ENCODE results near the gene TMEM141.
A peak's percentile ranks its signal among the peaks of the same experiment; 100 is the strongest.
"Not testable (repeated sequence)": the region's sequence is repeated elsewhere in the genome, so short reads cannot be mapped to it uniquely, and the experiment has no call there.

DNA sequence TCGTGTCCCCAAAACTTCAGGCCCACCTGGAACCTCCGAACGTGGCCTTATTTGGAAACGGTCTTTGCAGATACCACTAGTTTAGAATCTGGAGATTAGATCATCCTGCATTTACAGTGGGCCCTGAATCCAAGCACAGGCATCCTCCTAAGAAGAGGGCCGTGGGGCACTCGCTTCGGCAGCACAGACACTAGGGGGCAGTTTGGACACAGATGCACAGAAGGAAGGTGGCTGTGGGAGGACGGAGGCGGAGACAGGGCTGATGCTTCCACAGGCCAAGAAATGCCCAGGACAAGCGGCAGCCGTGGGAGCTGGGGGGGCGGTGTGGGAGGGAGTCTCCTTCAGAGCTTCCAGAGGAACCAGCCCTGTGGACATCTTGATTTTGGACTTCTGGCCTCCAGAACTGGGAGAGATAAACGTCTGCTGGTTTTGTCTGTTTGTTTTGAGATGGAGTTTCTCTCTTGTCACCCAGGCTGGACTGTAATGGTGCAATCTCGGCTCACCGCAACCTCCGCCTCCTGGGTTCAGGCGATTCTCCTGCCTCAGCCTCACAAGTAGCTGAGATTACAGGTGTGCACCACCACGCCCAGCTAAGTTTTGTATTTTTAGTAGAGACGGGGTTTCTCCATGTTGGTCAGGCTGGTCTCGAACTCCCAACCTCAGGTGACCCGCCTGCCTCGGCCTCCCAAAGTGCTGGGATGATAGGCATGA, 30.2 kb upstream of the TMEM141 start:
- TF ChIP-seq, protein P1, sequence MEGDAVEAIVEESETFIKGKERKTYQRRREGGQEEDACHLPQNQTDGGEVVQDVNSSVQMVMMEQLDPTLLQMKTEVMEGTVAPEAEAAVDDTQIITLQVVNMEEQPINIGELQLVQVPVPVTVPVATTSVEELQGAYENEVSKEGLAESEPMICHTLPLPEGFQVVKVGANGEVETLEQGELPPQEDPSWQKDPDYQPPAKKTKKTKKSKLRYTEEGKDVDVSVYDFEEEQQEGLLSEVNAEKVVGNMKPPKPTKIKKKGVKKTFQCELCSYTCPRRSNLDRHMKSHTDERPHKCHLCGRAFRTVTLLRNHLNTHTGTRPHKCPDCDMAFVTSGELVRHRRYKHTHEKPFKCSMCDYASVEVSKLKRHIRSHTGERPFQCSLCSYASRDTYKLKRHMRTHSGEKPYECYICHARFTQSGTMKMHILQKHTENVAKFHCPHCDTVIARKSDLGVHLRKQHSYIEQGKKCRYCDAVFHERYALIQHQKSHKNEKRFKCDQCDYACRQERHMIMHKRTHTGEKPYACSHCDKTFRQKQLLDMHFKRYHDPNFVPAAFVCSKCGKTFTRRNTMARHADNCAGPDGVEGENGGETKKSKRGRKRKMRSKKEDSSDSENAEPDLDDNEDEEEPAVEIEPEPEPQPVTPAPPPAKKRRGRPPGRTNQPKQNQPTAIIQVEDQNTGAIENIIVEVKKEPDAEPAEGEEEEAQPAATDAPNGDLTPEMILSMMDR (IDR thresholded peaks at IDR 0.05; ENCODE audit: low read depth, low read length) = peak; percentile 79
- not testable (repeated sequence) for TF ChIP-seq POLR2A (IDR thresholded peaks at IDR 0.05; ENCODE audit: extremely low read depth, insufficient read length)
- TF ChIP-seq, protein P2, sequence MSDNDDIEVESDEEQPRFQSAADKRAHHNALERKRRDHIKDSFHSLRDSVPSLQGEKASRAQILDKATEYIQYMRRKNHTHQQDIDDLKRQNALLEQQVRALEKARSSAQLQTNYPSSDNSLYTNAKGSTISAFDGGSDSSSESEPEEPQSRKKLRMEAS (IDR thresholded peaks at IDR 0.05; ENCODE audit: low read depth, low read length) = not testable (repeated sequence)

All from NB4 (cell line).